ENCODE measurements around the gene PROC.

PROC gene

GRCh38 chr2:127407661-127408003 is 10.6 kb upstream of the PROC start (continued):
- TF ChIP-seq ZNF335 (tag by site-specific recombination; conservative IDR thresholded peaks at IDR 0.05), result peak; percentile 36; the same call in 1 of the 2 replicates
- TF ChIP-seq ATF2 (tag by site-specific recombination; IDR thresholded peaks at IDR 0.05; ENCODE audit: low read depth), result no peak
- no peak for TF ChIP-seq ZNF660 (tag by site-specific recombination; IDR thresholded peaks at IDR 0.05)
- peak; percentile 80 for TF ChIP-seq ZNF366 (tag by site-specific recombination; conservative IDR thresholded peaks at IDR 0.05)
- TF ChIP-seq ZBTB10 (tag by site-specific recombination; IDR thresholded peaks at IDR 0.05), result 0 out of 2 replicates have a peak, but pooled peaks have one; percentile 26
- no peak for TF ChIP-seq ZNF747 (tag by site-specific recombination; IDR thresholded peaks at IDR 0.05)
- peak; percentile 44 for TF ChIP-seq SP3 (tag by site-specific recombination; IDR thresholded peaks at IDR 0.05)
- no peak for TF ChIP-seq ZBTB44 (tag by site-specific recombination; IDR thresholded peaks at IDR 0.05)
- TF ChIP-seq ZBTB1 (tag by site-specific recombination; IDR thresholded peaks at IDR 0.05), result no peak
- TF ChIP-seq ZBTB20 (tag by site-specific recombination; IDR thresholded peaks at IDR 0.05), result peak; percentile 69
- peak; percentile 85 for TF ChIP-seq PATZ1 (tag by site-specific recombination; IDR thresholded peaks at IDR 0.05)
- no peak for TF ChIP-seq ZSCAN18 (tag by site-specific recombination; IDR thresholded peaks at IDR 0.05)
- no peak for TF ChIP-seq KLF10 (tag by site-specific recombination; IDR thresholded peaks at IDR 0.05)
- TF ChIP-seq ZXDB (tag by site-specific recombination; IDR thresholded peaks at IDR 0.05), result peak; percentile 20; the same call in 1 of the 2 replicates
- TF ChIP-seq SETDB1 (IDR thresholded peaks at IDR 0.05; ENCODE audit: insufficient read length, low read length), result no peak
- TF ChIP-seq ZNF580 (tag by site-specific recombination; IDR thresholded peaks at IDR 0.05), result 0 out of 2 replicates have a peak, but pooled peaks have one; percentile 36
- TF ChIP-seq ZFP41 (tag by site-specific recombination; IDR thresholded peaks at IDR 0.05; ENCODE audit: borderline replicate concordance), result no peak
- TF ChIP-seq ZBTB48 (tag by site-specific recombination; IDR thresholded peaks at IDR 0.05), result no peak
- TF ChIP-seq ZSCAN4 (tag by site-specific recombination; IDR thresholded peaks at IDR 0.05), result no peak
- no peak for TF ChIP-seq ZNF274 (IDR thresholded peaks at IDR 0.05; ENCODE audit: low read length)
- TF ChIP-seq ZNF274 (tag by site-specific recombination; IDR thresholded peaks at IDR 0.05; ENCODE audit: borderline replicate concordance), result no peak
- TF ChIP-seq ZNF692 (tag by site-specific recombination; IDR thresholded peaks at IDR 0.05), result no peak
- peak; percentile 39; the same call in 1 of the 2 replicates for TF ChIP-seq ZBTB17 (tag by site-specific recombination; IDR thresholded peaks at IDR 0.05)
- no peak for TF ChIP-seq ZNF707 (tag by site-specific recombination; IDR thresholded peaks at IDR 0.05)
- no peak for TF ChIP-seq ZNF600 (tag by site-specific recombination; IDR thresholded peaks at IDR 0.05)
- no peak for TF ChIP-seq ZNF558 (tag by site-specific recombination; IDR thresholded peaks at IDR 0.05)
- no peak for TF ChIP-seq ZNF23 (tag by site-specific recombination; IDR thresholded peaks at IDR 0.05; ENCODE audit: borderline replicate concordance)
- no peak for TF ChIP-seq ZBTB8A (tag by site-specific recombination; IDR thresholded peaks at IDR 0.05)
- no peak for TF ChIP-seq HOXD13 (CRISPR knock-in tag; IDR thresholded peaks at IDR 0.05; ENCODE audit: borderline replicate concordance)

Data from HEK293 (cell line).